ENCODE data around the gene BTBD19. TPM values are rescaled to one million over a fixed set of nuclear protein-coding genes. Genes with fewer than 3 reads are reported as not detected.
A peak's percentile ranks its signal among the peaks of the same experiment; 100 is the strongest.

The BTBD19 gene
- total RNA-seq, 1 donor from 2014 or later, result 30.6 TPM

DNA sequence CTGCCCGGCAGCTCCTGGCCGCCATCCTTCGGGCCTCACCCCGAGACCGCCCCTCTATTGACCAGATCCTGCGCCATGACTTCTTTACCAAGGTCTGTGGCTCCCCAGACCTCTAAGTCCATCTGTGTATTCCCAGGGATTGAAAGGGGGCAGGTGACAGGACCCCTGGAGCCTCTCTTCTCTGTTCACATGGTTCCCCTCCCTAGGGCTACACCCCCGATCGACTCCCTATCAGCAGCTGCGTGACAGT, 5.3 kb upstream of the BTBD19 start:
- H3K36me3 Mint-ChIP-seq (ENCODE audit: low read depth, unreplicated experiment), result peaks cover 26% of the 10 kb centered on the region
- Histone ChIP-seq H4K20me1 (ENCODE audit: insufficient read depth, low read length) (peaks cover 48% of the 10 kb centered on the region), H3K9me3 (ENCODE audit: insufficient read depth, low read depth, low read length) (no peaks in the 10 kb centered on the region), H3K9ac (ENCODE audit: low read length) (peak overlapping the region; percentile 90), H3K4me3 (ENCODE audit: insufficient read depth, low read depth, low read length) (peak overlapping the region; percentile 91), H3K4me1 (ENCODE audit: insufficient read depth, low read length) (peaks cover 49% of the 10 kb centered on the region), H3K4me2 (ENCODE audit: low read length) (peak overlapping the region; percentile 99), H3K36me3 (ENCODE audit: insufficient read depth, low read length) (peaks cover 40% of the 10 kb centered on the region), H3K79me2 (ENCODE audit: insufficient read depth, low read length) (peaks cover 57% of the 10 kb centered on the region), H3K27ac (ENCODE audit: low read depth, low read length) (no peak overlapping the region), H3K27me3 (ENCODE audit: insufficient read depth, low read length) (no peaks in the 10 kb centered on the region), H2AFZ (ENCODE audit: low read depth, low read length) (no peak overlapping the region)
- H3K27me3 Mint-ChIP-seq (ENCODE audit: low read depth, unreplicated experiment), result no peaks in the 10 kb centered on the region
- H3K4me1 Mint-ChIP-seq (ENCODE audit: low read depth, unreplicated experiment), result peaks cover 34% of the 10 kb centered on the region
- FAIRE-seq (no peak), DNase-seq (ENCODE audit: low read depth) (no peak)
- peak overlapping the region; percentile 90 for H3K4me3 Mint-ChIP-seq (ENCODE audit: unreplicated experiment)
- H3K27ac Mint-ChIP-seq (ENCODE audit: unreplicated experiment), result peak overlapping the region; percentile 53
- TF ChIP-seq CTCF (IDR thresholded peaks at IDR 0.05; ENCODE audit: insufficient read depth, low read depth, low read length) (no peak), EZH2 (IDR thresholded peaks at IDR 0.05; ENCODE audit: insufficient read depth, low read length) (no peak)
- no peaks in the 10 kb centered on the region for H3K9me3 Mint-ChIP-seq (ENCODE audit: unreplicated experiment)

GRCh38 chr1:44803312-44804095, 4.8 kb upstream of the BTBD19 start:
- no peak overlapping the region for H3K4me3 ChIP-seq (ENCODE audit: insufficient read depth, low read depth, low read length)
- H3K4me1 Mint-ChIP-seq (ENCODE audit: low read depth, unreplicated experiment), result peaks cover 39% of the 10 kb centered on the region
- FAIRE-seq, result no peak
- H4K20me1 ChIP-seq (ENCODE audit: insufficient read depth, low read length), result peaks cover 48% of the 10 kb centered on the region
- peaks cover 58% of the 10 kb centered on the region for H3K79me2 ChIP-seq (ENCODE audit: insufficient read depth, low read length)
- H3K36me3 Mint-ChIP-seq (ENCODE audit: low read depth, unreplicated experiment), result peaks cover 26% of the 10 kb centered on the region
- DNase-seq (ENCODE audit: low read depth), result no peak
- H3K36me3 ChIP-seq (ENCODE audit: insufficient read depth, low read length), result peaks cover 40% of the 10 kb centered on the region
- H3K9ac ChIP-seq (ENCODE audit: low read length), result peak overlapping the region; percentile 90
- H3K4me3 Mint-ChIP-seq (ENCODE audit: unreplicated experiment), result peak overlapping the region; percentile 90
- H3K27me3 Mint-ChIP-seq (ENCODE audit: low read depth, unreplicated experiment), result no peaks in the 10 kb centered on the region
- H3K27ac Mint-ChIP-seq (ENCODE audit: unreplicated experiment), result peak overlapping the region; percentile 53
- H3K4me1 ChIP-seq (ENCODE audit: insufficient read depth, low read length), result peaks cover 54% of the 10 kb centered on the region
- H3K9me3 ChIP-seq (ENCODE audit: insufficient read depth, low read depth, low read length), result no peaks in the 10 kb centered on the region
- H3K27me3 ChIP-seq (ENCODE audit: insufficient read depth, low read length), result no peaks in the 10 kb centered on the region
- TF ChIP-seq EZH2 (IDR thresholded peaks at IDR 0.05; ENCODE audit: insufficient read depth, low read length) (no peak), CTCF (IDR thresholded peaks at IDR 0.05; ENCODE audit: insufficient read depth, low read depth, low read length) (no peak)
- H3K4me2 ChIP-seq (ENCODE audit: low read length), result peak overlapping the region; percentile 99
- no peaks in the 10 kb centered on the region for H3K9me3 Mint-ChIP-seq (ENCODE audit: unreplicated experiment)
- no peak overlapping the region for H2AFZ ChIP-seq (ENCODE audit: low read depth, low read length)
- H3K27ac ChIP-seq (ENCODE audit: low read depth, low read length), result no peak overlapping the region

DNA sequence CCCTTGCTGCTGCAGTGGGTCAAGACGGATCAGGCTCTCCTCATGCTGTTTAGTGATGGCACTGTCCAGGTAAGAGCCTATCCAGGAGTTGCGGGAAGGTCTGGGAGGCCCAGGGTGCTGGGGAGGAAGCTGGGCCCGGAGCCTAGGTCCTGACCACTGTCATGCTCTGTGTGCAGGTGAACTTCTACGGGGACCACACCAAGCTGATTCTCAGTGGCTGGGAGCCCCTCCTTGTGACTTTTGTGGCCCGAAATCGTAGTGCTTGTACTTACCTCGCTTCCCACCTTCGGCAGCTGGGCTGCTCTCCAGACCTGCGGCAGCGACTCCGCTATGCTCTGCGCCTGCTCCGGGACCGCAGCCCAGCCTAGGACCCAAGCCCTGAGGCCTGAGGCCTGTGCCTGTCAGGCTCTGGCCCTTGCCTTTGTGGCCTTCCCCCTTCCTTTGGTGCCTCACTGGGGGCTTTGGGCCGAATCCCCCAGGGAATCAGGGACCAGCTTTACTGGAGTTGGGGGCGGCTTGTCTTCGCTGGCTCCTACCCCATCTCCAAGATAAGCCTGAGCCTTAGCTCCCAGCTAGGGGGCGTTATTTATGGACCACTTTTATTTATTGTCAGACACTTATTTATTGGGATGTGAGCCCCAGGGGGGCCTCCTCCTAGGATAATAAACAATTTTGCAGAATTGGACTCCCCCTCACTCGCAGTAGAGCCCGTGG, 2.9 kb upstream of the BTBD19 start:
- no peak overlapping the region for H3K9ac ChIP-seq (ENCODE audit: low read length)
- peak overlapping the region; percentile 18 for H3K27ac ChIP-seq (ENCODE audit: low read depth, low read length)

More for the DNA sequence above, 2.9 kb upstream of the BTBD19 start:
- Histone ChIP-seq H4K20me1 (ENCODE audit: insufficient read depth, low read length) (peaks cover 48% of the 10 kb centered on the region), H3K36me3 (ENCODE audit: insufficient read depth, low read length) (peaks cover 40% of the 10 kb centered on the region), H3K4me2 (ENCODE audit: low read length) (no peak overlapping the region), H2AFZ (ENCODE audit: low read depth, low read length) (no peak overlapping the region), H3K4me1 (ENCODE audit: insufficient read depth, low read length) (peaks cover 71% of the 10 kb centered on the region), H3K27me3 (ENCODE audit: insufficient read depth, low read length) (no peaks in the 10 kb centered on the region), H3K79me2 (ENCODE audit: insufficient read depth, low read length) (peaks cover 75% of the 10 kb centered on the region), H3K9me3 (ENCODE audit: insufficient read depth, low read depth, low read length) (no peaks in the 10 kb centered on the region), H3K4me3 (ENCODE audit: insufficient read depth, low read depth, low read length) (no peak overlapping the region)
- H3K4me1 Mint-ChIP-seq (ENCODE audit: low read depth, unreplicated experiment), result peaks cover 56% of the 10 kb centered on the region
- no peak for DNase-seq (ENCODE audit: low read depth)
- peak overlapping the region; percentile 60 for H3K4me3 Mint-ChIP-seq (ENCODE audit: unreplicated experiment)
- peaks cover 26% of the 10 kb centered on the region for H3K36me3 Mint-ChIP-seq (ENCODE audit: low read depth, unreplicated experiment)
- peak overlapping the region; percentile 78 for H3K27ac Mint-ChIP-seq (ENCODE audit: unreplicated experiment)
- no peaks in the 10 kb centered on the region for H3K27me3 Mint-ChIP-seq (ENCODE audit: low read depth, unreplicated experiment)
- H3K9me3 Mint-ChIP-seq (ENCODE audit: unreplicated experiment), result no peaks in the 10 kb centered on the region
- FAIRE-seq, result no peak
- TF ChIP-seq EZH2 (IDR thresholded peaks at IDR 0.05; ENCODE audit: insufficient read depth, low read length) (no peak), CTCF (IDR thresholded peaks at IDR 0.05; ENCODE audit: insufficient read depth, low read depth, low read length) (no peak)
